ENCODE measurements around the gene F12. TPM values are rescaled to one million over a fixed set of nuclear protein-coding genes. Genes with fewer than 3 reads are reported as not detected.
A peak's percentile ranks its signal among the peaks of the same experiment; 100 is the strongest.

F12 gene
- total RNA-seq, 2 experiments from 2014 or later = 3.8 TPM; not detected in 1

DNA sequence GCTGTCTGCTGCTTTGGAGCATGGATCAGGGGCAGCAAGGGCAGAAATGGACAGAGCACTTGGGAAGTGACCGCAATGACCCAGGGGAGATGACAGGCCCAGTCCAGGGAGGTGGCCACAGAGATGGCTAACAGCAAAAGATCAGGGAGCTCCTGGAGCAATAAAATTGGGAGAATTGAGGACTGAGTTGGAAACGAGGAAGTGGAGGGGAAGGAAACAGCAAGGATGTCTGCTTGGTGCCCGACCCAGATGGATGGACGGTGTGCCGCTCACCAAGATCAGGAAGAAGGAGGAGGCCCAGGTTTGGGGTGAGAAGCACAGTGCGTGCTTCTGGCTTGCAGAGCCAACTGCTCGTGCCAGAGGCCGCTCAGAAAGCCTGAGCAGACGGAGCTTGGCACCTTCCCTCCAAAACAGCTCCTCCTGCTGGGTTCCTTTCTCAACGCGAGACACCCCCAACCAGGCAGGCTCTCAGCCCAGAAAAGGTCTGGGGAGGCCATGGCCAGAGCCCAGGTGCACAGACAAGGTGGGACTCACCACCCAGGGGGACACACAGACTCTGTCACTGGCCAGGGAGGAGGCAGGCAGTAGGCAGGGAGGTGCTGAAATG lies 26.8 kb downstream of the F12 start:
- Histone ChIP-seq H3K27ac (ENCODE audit: low read depth, low read length, poor library complexity, severe bottlenecking) (no peak overlapping the region), H3K36me3 (ENCODE audit: insufficient read depth, low read length) (no peaks in the 10 kb centered on the region), H3K4me1 (ENCODE audit: insufficient read depth, low read length, poor library complexity, severe bottlenecking) (peaks cover 17% of the 10 kb centered on the region), H3K9me2 (ENCODE audit: insufficient read depth, low read length) (no peaks in the 10 kb centered on the region), H3K4me3 (ENCODE audit: low read depth, low read length, poor library complexity, severe bottlenecking) (no peak overlapping the region), H3K9me3 (ENCODE audit: low read length) (no peaks in the 10 kb centered on the region), H4K20me1 (ENCODE audit: insufficient read depth, low read length) (no peaks in the 10 kb centered on the region), H3K79me2 (ENCODE audit: insufficient read depth, low read depth, low read length) (no peaks in the 10 kb centered on the region), H3K4me2 (ENCODE audit: low read length) (no peak overlapping the region), H2AFZ (ENCODE audit: low read length) (no peak overlapping the region)
- ChIA-PET CTCF (ENCODE audit: unreplicated experiment) (interaction anchor here (0.6 to 2.1 kb wide), 2 partner anchors 12 to 94 kb away, joined by 4 to 7 read pairs; no protein-coding TSS in a partner anchor), POLR2A (interaction anchor here (0.6 to 1.0 kb wide), 2 partner anchors 12 to 41 kb away, joined by 3 to 9 read pairs; no protein-coding TSS in a partner anchor)
- intact Hi-C loops (cut with micrococcal nuclease; ENCODE audit: unreplicated experiment) = no loop called here
- BruUV-seq (replicated peaks) = no TSS peak
- peak; percentile 54 for DNase-seq (ENCODE audit: low spot score)
- TF ChIP-seq EZH2phosphoT487 (IDR thresholded peaks at IDR 0.05; ENCODE audit: borderline replicate concordance, low read depth, low read length) = no peak
- TF ChIP-seq, protein P1, sequence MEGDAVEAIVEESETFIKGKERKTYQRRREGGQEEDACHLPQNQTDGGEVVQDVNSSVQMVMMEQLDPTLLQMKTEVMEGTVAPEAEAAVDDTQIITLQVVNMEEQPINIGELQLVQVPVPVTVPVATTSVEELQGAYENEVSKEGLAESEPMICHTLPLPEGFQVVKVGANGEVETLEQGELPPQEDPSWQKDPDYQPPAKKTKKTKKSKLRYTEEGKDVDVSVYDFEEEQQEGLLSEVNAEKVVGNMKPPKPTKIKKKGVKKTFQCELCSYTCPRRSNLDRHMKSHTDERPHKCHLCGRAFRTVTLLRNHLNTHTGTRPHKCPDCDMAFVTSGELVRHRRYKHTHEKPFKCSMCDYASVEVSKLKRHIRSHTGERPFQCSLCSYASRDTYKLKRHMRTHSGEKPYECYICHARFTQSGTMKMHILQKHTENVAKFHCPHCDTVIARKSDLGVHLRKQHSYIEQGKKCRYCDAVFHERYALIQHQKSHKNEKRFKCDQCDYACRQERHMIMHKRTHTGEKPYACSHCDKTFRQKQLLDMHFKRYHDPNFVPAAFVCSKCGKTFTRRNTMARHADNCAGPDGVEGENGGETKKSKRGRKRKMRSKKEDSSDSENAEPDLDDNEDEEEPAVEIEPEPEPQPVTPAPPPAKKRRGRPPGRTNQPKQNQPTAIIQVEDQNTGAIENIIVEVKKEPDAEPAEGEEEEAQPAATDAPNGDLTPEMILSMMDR (conservative IDR thresholded peaks at IDR 0.05; ENCODE audit: low read length) = peak; percentile 66

DNA sequence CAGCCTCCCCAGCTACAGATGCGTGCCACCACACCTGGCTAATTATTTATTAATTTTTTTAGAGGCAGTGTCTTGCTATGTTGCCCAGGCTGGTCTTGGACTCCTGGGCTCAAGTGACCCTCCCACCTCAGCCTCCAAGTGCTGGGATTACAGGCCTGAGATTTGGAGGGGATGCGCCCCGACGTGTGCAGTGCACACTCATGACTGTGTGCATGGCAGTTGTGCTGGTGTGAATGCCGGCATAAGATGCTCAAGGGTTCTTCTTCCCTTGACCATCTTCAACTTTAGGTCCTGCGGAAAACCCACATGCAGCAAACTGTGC lies 28.6 kb downstream of the F12 start:
- ChIA-PET POLR2A (no interaction called here), CTCF (ENCODE audit: unreplicated experiment) (no interaction called here)
- H4K20me1 ChIP-seq (ENCODE audit: insufficient read depth, low read length) = no peaks in the 10 kb centered on the region
- TF ChIP-seq, protein P1 (conservative IDR thresholded peaks at IDR 0.05; ENCODE audit: low read length) = no peak
- TF ChIP-seq EZH2phosphoT487 (IDR thresholded peaks at IDR 0.05; ENCODE audit: borderline replicate concordance, low read depth, low read length) = no peak
- H3K4me2 ChIP-seq (ENCODE audit: low read length) = no peak overlapping the region
- no peak overlapping the region for H3K4me3 ChIP-seq (ENCODE audit: low read depth, low read length, poor library complexity, severe bottlenecking)
- no peaks in the 10 kb centered on the region for H3K9me3 ChIP-seq (ENCODE audit: low read length)
- H2AFZ ChIP-seq (ENCODE audit: low read length) = no peak overlapping the region
- no peaks in the 10 kb centered on the region for H3K36me3 ChIP-seq (ENCODE audit: insufficient read depth, low read length)
- H3K79me2 ChIP-seq (ENCODE audit: insufficient read depth, low read depth, low read length) = no peaks in the 10 kb centered on the region
- H3K27ac ChIP-seq (ENCODE audit: low read depth, low read length, poor library complexity, severe bottlenecking) = no peak overlapping the region
- no peak for DNase-seq (ENCODE audit: low spot score)
- H3K4me1 ChIP-seq (ENCODE audit: insufficient read depth, low read length, poor library complexity, severe bottlenecking) = peaks cover 5% of the 10 kb centered on the region
- no TSS peak for BruUV-seq (replicated peaks)
- intact Hi-C loops (cut with micrococcal nuclease; ENCODE audit: unreplicated experiment) = no loop called here
- H3K9me2 ChIP-seq (ENCODE audit: insufficient read depth, low read length) = no peaks in the 10 kb centered on the region
